ENCODE measurements around the gene ITSN2.

DNA sequence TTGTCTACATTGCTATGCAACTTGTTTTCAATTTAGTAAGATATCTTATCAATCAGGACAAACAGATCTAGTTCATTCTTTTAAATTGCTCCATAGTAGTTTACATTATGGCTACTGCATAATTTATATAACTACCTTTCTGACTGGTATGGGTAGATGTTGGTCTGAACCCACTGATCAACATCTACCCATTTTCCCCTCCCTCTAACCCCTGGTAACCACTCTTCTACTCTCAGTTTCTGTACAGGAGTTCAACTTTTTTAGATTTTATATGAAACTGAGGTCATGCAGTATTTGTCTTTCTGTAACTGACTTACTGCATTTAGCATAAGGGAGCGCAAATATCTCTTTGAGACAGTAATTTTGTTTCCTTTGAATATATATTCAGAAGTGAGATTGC is 73.2 kb downstream of the ITSN2 start:
- TF ChIP-seq CTCF (IDR thresholded peaks at IDR 0.05) (no peak), POLR2A (IDR thresholded peaks at IDR 0.05) (no peak)
